Eye (tissue), 1 donor: ENCODE measurements around the gene WDFY3.

ENCODE experiments used
- DNase-seq: peaks from one replicate; pipeline ENCODE4 v3.0.0-alpha.2; 2015

Gene WDFY3

DNA sequence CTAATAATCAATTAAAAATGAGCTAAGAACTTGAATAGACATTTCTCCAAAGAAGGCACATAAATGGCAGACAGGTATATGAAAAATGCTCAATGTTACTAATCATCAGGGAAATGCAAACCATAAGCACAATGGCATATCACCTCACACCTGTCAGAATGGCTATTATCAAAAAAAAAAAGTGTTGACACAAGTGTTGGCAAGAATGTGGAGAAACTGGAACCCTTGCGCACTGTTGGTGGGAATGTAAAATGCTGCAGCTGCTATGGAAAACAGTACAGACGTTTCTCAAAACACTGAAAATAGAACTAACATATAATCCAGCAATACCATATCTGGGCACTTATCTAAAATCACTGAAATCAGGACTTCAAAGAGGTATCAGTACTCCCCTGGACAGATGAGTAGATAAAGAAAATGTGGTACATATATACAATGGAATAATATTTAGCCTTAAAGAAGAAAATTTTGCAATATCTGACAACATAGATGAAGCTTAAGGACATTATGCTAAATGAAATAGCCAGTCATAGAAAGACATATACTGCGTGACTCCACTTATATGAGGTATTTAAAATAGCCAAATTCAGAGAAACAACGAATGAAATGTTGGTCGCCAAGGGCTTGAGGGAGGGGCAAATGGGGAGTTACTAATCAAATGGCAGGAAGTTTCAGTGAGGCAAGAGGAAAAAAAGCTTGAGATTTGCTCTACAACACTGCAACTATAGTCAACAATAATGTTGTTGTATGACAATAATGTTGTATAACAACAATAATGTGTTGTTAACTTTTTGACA lies 175.5 kb downstream of the WDFY3 start:
- no peak for DNase-seq

DNA sequence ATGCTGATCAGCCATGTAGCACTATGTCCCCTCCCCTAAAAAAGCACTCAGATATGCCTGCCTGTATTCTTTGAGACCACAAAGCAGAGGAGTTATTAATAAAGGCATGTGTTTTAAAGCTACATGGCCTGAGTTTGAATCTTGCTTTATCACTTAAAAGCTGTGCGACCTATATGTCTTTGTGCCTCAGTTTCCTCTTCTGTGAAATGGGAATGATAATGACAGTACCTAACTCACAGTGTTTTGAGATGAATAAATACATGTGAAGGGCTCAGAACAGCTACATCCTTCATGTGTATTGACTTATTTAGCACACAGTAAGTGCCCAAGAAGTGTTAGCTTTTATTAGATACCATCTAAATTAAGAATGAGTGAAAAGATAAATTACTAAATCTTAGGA lies 180.0 kb downstream of the WDFY3 start:
- DNase-seq: no peak

DNA sequence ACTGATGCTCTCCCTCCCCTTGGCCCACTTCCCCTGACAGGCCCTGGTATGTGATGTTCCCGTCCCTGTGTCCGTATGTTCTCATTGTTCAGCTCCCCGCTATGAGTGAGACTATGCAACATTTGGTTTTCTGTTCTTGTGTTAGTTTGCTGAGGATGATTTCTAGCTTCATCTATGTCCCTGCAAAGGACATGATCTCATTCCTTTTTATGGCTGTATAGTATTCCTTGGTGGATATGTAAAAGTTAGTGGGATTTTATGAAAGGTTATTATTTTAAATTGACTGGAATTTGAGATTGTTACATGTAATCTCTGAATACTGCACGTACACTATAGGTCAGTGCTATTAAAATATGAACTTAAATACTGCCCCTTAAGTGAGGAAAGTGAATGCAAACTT lies 184.0 kb downstream of the WDFY3 start:
- no peak for DNase-seq

DNA sequence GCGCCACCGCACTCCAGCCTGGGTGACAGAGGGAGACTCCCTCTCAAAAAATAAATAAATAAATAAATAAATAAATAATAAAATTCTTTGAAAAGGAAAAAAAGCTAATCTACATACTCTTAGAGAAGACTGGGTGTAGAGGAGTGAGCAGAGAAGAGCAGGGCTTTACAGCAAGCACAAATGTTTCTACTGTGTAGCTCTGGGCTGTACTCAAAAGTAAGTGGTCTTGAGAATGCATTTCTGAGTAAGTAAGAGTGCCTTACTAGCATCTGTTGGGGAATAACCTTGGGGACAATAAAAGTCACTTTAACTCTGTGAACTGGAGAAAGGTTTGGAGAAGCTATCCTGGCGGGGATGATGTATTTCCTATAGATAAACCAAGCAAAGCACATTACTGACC lies 185.8 kb downstream of the WDFY3 start:
- DNase-seq: no peak

DNA sequence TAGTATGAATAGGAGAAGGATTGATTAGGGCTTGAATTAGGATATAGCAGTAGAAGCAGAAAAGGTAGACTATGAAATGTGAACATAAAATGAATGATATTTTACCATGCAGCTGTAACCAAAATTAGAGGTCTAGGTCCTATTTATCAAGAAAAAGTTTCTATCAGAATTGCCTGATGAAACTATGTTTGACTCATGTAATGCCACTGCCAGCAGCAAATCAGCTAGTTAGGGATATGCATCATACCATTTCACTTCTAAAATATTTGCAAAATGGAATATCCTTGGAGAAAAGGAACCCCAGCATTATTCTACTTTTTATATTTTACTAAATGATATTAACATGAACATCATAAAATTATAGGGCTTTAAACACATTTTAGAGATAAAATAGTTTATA lies 188.4 kb downstream of the WDFY3 start:
- no peak for DNase-seq

DNA sequence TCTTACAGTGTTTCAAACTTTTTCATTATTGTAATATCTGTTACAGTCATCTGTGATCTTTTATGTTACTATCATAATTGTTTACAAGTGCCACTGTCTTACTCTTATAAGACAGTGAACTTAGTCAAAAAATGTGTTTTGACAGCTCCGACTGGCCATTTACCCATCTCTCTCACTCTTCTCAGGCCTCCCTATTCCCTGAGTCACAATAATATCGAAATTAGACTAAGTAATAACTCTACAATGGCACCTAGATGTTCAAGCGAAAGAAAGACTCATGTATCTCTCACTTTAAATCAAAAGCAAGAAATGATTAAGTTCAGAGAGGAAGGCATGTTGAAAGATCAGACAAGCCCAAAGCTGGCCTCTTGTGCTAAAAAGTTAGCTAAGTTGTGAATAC lies 199.3 kb downstream of the WDFY3 start:
- DNase-seq: no peak

DNA sequence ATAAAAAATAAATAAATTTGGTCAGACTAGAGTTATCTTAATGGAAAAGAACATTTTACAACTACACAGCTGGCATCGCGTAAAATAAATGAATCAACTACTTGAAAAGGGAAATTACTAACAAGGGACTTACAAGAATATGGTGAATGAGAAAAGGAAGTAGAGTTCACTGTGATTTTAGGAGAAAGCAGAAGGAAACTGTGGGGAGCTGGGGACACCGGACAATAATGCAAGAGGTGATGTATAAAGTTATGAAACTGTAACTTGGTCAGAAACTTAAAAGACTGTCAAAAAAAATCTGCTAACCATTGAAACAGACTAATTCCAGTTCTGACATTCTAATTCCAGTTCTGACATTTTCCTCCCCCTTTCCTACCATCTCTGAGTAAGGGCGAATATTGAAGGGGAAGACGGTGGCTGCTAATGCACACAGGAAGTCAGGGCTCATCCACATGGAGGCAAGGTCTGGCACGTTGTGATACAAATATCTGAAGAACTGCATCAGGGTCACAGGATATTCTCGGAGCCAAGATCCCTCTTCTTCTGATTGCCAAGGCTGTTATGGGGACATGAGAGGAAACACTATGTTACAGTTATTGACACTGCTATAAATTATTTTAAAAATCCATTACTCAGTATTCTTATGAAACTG lies 213.0 kb downstream of the WDFY3 start:
- DNase-seq: no peak

DNA sequence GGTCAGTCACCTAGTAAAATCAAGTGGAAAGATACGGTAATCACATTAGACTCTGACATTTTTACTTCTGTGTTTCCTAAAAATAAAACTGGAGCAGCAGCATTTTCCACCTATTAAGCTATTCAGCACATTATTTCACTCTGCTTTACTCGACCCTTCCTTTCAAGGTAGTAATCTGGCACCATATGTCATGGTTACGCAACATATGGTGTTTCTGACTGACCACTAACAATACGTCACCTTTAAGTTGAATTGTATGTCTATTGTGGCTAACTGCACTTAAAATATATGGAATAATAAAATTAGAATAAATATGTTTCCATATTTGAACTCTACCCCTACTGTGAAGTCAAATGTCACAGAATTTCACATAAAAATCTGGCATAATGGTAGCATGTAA lies 214.8 kb downstream of the WDFY3 start:
- DNase-seq: no peak

DNA sequence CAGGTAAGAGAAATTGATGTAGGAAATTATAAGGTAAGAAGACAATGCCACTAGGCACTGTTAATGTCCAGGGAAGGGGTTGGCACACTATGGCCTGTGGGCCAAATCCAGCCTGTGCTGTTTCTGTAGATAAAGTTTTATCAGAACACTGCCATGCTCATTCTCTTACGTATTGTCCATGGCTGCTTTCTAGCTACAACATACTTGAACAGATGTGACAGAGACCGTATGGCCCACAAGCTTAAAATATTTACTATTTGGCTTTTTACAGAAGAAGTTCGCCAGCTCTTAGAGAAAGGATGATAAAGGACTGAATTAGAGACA lies 215.6 kb downstream of the WDFY3 start:
- DNase-seq: no peak

DNA sequence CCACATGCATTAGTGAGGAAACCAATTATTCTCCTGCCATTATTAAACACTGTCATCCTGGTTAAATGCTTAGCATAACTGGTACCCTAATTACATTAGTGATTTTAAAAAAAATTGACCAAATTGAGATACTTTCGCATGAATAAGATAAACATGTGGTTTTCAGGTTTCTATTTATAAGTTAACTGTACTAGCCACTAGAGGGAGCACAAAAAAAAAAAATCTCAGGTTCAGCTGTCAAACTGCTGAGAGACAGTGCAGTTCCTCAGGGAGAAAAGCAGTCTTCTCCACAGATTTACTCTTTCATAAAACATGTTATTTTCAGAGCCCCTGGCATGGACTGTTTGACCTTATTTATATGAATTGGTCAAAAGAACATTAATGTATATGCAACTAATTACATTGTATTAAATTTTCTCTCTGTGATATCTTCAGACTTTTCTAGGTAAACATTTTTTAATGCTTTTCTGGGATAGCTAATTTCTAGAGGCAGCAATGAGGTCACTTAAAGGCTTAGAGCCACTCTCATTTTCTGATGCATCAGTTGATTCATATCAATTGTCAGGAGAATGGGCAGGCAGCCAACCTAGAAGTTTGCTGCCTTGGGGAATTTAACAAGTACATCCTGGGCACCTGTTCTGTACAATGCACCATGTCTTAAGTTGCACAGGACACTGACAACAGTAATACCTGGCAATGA lies 216.1 kb downstream of the WDFY3 start:
- DNase-seq: peak; percentile 75

DNA sequence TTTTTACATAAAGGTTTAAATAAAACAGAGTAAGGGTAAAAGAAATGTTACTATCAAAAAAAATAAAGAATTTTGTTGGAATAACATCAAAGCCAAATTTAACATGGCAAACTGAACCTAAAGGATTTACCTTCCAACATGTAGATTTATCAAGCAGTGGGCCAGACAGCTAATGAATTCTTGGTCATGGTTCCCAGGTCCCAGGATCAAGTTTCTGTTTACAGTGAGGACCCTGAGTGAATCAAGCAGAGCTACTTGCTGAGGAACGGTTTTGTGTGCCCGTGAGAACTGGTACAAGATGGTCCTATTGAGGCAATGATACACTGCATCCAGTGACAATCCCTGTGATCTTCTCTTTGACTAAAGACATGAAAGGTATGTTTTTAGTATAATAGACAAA lies 226.4 kb downstream of the WDFY3 start:
- no peak for DNase-seq

DNA sequence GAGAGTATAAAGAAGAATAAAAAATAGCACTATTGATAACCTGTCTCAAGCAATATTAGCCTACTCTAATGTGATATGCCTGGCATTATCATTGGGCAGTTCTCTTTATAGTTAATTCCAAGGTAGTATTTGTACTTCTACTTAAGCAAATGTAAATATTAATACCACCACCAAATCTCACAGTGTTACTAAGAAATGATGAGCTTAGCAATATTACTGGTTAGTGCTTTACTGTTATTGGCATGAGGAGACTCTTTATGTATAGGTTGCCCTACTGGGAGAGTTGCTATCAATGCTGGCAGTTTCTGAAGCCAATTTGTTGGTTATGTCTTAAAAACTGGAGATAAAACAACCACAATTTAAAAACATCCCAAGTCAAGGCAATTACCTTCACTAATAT lies 227.9 kb downstream of the WDFY3 start:
- DNase-seq: no peak

DNA sequence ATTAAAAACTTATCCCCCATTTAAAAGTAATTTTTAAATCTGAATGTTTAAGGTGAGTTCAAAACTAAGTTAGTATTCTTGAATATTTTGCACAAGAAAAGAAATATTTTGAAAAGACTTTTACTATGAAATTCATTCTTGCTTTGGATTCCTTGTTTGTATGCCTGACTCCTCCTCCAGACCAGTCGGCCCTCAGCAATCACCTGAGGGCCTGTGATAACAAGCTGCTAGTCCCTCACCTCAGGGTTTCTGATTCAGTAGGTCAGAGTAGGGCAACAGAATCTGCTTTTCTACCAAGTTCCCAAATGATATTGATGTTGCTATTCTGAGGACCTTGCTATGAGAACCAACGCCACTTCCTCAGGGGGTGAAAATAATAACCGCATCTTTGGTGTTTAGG lies 228.8 kb downstream of the WDFY3 start:
- no peak for DNase-seq

DNA sequence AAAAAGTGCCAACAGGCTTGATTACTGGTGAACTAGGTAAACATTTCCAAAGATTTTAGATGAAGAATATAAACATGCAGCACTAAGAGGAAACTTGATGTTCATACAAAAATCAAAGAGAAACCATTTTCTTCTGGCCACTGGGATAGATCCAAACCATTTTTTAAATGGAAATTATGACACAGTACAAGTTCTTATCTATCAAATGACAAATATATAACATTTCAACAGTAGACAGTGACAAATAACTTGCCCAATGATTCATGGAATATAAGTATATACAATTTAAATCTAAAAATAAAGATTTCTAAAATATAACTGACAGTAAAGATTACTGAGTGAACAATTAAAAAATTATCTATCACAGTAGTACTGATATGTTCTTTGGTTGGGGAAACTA lies 232.5 kb downstream of the WDFY3 start:
- no peak for DNase-seq

DNA sequence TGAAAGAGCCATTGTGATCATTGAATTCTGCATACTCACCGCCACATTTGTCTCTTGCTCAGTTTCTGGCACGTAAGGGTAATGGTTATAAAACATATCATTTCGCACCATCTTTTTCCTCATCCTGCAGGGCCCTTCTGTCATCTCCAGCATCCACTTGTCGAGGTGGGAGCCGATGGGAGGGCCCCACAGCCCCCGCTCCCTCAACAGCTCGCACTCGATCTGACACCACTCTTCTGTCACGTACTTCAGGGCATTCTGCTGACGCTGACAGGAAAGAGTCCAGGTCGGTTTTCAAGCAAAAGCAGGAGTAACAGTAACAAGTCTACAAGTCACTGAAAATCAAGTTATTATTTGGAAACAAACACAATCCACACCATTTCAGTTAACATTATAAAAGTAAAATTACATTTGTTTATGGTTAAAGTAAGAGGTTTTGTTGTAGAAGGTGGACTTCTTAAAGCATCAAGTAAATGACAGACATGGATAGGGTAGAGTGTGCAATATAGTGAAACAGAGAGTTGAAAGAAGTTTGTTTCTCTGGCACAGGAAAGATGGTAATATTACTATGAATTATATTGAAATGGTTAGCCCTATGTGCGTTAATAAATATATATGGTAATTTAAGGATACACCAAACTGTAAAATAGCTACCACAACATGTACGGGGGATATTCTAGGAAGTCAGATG lies 233.0 kb downstream of the WDFY3 start:
- no peak for DNase-seq

DNA sequence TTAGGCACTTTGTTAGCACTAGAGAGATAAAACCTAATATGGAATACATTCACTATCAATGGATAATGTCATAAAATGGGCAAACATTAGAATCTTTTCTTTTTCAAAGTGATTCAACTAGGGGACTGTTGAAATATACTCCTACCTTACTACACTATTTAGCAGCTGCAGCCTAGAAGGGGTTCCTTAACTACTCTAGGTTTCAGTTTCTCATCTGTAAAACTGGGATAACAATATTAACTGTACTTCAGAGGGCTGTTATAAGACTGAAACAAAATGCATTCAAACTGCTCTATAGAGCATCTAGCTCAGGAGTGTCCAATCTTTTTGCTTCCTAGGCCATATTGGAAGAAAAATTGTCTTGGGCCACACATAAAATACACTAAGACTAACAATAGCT lies 236.1 kb downstream of the WDFY3 start:
- no peak for DNase-seq

DNA sequence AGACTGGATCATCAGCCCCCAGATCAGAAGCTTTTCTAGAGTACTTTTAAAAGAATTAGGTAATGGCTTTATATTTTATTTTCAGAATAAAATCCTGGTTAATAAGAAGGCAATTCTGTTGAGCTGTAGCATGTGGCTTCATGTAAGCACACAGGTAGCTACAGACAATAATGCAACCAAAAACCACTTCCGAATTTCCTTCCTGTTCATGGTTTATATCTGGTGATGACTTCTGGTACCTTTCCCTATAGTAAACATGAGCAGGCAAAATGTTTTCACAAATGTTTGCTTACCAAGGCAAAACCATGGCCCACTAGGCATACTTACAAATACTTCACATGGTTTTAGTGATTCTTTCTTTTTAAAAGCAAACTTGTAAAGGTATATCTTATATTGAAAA lies 239.0 kb downstream of the WDFY3 start:
- DNase-seq: no peak

DNA sequence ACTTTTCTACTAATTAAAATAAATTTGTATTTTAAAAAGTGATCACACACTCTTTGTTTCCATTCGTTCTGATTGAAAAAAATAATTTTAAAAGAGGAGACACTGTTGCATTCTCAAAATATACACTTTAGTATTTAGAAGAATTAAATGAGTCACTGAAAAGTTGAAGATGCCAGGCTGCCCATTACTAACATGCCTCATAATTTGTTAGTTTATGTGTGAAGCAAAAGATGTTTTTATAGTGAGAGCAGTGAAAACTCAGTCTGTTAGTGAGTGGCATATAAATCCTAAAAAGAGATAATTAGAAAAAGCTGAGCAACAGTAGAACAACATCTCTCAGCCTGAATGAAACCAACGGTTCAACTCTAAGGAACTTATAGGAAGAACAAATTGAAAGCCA lies 240.1 kb downstream of the WDFY3 start:
- DNase-seq: no peak

DNA sequence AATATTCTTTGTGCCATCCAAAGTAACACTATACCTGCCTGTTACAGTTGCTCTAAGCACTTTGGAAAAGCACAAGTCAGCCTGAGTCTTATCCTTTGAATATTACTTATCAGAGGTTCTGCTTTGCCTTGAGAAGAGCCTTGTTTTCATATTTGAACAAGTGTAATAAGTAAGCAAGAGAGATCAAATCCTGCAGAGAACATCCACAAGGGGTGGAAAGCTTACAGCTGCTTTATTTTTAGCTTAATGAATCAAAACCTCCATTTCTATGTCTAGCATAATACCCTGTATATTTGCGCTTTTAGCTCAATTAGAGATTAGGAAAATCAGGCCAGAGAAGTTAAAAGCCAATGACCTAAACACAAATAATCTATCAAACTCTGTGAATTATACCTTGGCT lies 243.8 kb downstream of the WDFY3 start:
- DNase-seq: no peak

DNA sequence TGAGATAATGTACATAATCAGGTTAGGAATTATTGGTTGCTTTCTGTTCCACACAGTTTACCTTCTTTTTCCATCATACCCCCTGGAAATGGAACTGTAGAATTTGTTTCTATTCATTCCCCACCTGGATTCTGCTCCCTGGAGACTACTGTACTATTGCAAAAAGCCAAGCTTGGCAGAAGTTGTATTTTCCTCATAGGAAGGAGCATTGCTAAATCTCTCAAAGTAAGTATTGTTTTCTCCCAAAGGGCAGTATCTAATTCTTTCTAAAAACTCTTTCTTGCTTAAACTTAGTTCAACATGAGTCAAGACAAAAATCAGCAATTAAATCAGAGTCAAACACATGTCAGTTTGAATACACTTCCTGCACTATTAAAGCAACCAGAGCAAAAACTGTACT lies 247.4 kb downstream of the WDFY3 start:
- DNase-seq: no peak

DNA sequence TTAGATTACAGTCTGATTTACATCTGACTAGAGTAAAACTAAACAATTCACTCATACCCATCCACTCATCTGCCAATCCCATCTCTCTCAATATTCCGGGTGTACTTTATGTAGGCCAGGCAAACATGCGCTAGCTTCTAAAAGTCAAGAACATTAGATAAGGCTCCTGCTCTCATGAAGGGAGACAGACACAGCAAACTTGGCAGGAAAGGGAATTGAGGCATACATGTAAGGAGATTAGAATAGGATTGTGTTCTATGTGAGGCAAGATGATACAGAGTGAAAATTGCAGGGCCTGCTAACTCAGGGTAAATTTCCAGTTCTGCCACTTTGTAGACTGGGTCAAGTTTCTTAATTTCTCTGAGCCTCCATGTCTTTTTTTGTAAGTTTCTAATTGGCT lies 247.8 kb downstream of the WDFY3 start:
- DNase-seq: no peak

DNA sequence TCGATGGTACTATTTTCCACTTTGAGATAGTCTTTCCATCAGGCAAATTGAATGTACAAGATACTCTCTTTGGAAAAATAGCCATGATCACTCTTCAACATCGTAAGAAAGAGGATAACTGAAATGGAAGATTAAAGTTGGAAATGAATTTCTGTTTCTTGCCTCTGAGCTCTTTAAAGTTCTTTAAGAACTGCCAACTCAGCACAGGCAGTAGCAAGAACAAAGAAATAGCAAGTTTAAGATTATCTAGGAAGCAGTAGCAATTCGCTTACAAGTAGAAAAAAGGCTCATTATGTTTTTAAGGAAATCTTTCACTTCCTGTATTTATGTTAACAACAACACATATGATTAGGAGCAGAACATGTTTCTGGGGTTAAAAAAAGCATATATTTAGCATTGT lies 255.9 kb downstream of the WDFY3 start:
- no peak for DNase-seq

DNA sequence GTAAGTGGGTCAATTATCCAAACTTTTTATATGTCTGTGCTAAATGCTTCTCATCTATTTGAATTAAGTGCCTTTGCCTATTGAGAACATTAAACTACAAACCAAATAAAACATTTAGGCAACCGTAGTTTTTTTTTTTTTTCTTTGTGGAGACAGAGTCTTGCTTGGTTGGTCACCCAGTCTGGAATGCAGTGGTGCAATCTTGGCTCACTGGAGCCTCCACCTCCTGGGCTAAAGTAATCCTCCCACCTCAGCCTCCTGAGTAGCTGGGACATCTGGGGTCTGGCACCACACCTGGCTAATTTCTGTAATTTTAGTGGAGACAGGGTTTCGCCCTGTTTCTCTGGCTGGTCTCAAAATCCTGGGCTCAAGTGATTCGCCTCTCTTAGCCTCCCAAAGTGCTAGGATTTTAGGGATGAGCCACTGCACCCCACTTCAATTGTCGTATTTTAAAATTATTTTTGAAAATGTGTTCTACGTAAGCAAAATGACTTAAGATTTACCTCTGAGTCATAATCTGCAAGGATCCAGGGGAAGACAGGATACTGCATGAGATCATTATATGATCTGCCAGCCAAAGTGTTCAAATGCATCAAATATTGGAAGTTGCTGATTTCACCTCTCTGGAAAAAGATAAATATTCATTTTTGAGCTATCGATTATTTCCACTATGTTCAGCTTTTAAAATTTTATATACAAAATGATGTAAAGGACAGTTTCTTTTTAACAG lies 257.9 kb downstream of the WDFY3 start:
- no peak for DNase-seq
